Hepatocyte (in vitro differentiated cells): ENCODE data around the gene NCOR1.

ENCODE experiments used
- CTCF ChIP-seq: fragments of 200-600 bp; sonication (generic); IDR thresholded peaks from 2 replicates; pipeline ENCODE4 v1.5.1; 2016; ENCODE audit warnings: antibody characterized with exemption, mild to moderate bottlenecking; ENCODE audit not compliant: poor library complexity
- EZH2 ChIP-seq: fragments of 200-600 bp; sonication (generic); IDR thresholded peaks from 2 replicates; pipeline ENCODE4 v1.6.1; 2016; ENCODE audit warnings: antibody characterized with exemption, mild to moderate bottlenecking, borderline replicate concordance
- EZH2phosphoT487 ChIP-seq: fragments of 200-600 bp; sonication (generic); IDR thresholded peaks from one replicate; pipeline ENCODE4 v1.6.1; 2018; ENCODE audit warnings: antibody characterized with exemption, mild to moderate bottlenecking, low read depth, moderate library complexity; ENCODE audit not compliant: unreplicated experiment, severe bottlenecking

- TF ChIP-seq EZH2 (no peak), CTCF (no peak), EZH2phosphoT487 (no peak)
Measured at GRCh38 chr17:16072031-16072430, 143.3 kb downstream of the NCOR1 start.
